GM19023 (cell line): Measurements from ENCODE around the gene SYF2.
"Not testable (repeated sequence)": the region's sequence is repeated elsewhere in the genome, so short reads cannot be mapped to it uniquely, and the experiment has no call there.

Experiments
- ATAC-seq: cut with Tn5 transposase; IDR thresholded peaks from one replicate; pipeline ENCODE4 v1.9.1; 2021; ENCODE audit warnings: mild to moderate bottlenecking, moderate library complexity; ENCODE audit not compliant: unreplicated experiment

The SYF2 gene

GRCh38 chr1:25246600-25247023, 14.3 kb upstream of the SYF2 start:
- peak; percentile 5 for ATAC-seq

GRCh38 chr1:25245809-25246599, 13.7 kb upstream of the SYF2 start:
- no peak for ATAC-seq

- ATAC-seq = no peak
Observed at GRCh38 chr1:25245393-25245792, 13.1 kb upstream of the SYF2 start.

- no peak for ATAC-seq
Observed at GRCh38 chr1:25243907-25244306, 11.6 kb upstream of the SYF2 start.

GRCh38 chr1:25239681-25240541, 7.6 kb upstream of the SYF2 start:
- peak; percentile 78 for ATAC-seq

GRCh38 chr1:25238046-25238445, 5.7 kb upstream of the SYF2 start:
- no peak for ATAC-seq

GRCh38 chr1:25236261-25236660, 4.0 kb upstream of the SYF2 start:
- not testable (repeated sequence) for ATAC-seq

GRCh38 chr1:25235411-25235810, 3.1 kb upstream of the SYF2 start:
- ATAC-seq = not testable (repeated sequence)

GRCh38 chr1:25232866-25233784, 823 bp upstream of the SYF2 start:
- ATAC-seq = peak; percentile 61

GRCh38 chr1:25223471-25223870, 8.8 kb downstream of the SYF2 start:
- no peak for ATAC-seq

- ATAC-seq = no peak
Observed at GRCh38 chr1:25222606-25223005, 9.7 kb downstream of the SYF2 start.

- ATAC-seq = no peak
Observed at GRCh38 chr1:25220666-25221065, 11.6 kb downstream of the SYF2 start.

- ATAC-seq = no peak
Observed at GRCh38 chr1:25219661-25220251, 12.5 kb downstream of the SYF2 start.

GRCh38 chr1:25217598-25218232, 14.6 kb downstream of the SYF2 start:
- no peak for ATAC-seq

- no peak for ATAC-seq
Observed at GRCh38 chr1:25217015-25217414, 15.3 kb downstream of the SYF2 start.

GRCh38 chr1:25216123-25216522, 16.2 kb downstream of the SYF2 start:
- no peak for ATAC-seq

GRCh38 chr1:25212725-25213124, 19.6 kb downstream of the SYF2 start:
- no peak for ATAC-seq

GRCh38 chr1:25210728-25211127, 21.6 kb downstream of the SYF2 start:
- ATAC-seq = no peak

GRCh38 chr1:25209516-25209915, 22.8 kb downstream of the SYF2 start:
- no peak for ATAC-seq
